Measurements from ENCODE around the gene TPMT.

The TPMT gene

GRCh38 chr6:18187701-18188100 is 32.8 kb upstream of the TPMT start:
- Histone ChIP-seq H3K4ac (ENCODE audit: low read length) (no peak overlapping the region), H2BK12ac (ENCODE audit: low read length) (no peak overlapping the region), H2BK120ac (ENCODE audit: low read depth, low read length) (no peak overlapping the region), H3K4me1 (ENCODE audit: control insufficient read depth in 2 of 2, insufficient read depth in 1 of 2, low read depth in 1 of 2, low read length in 2 of 2) (peaks cover 6 to 14% of the 10 kb centered on the region in 2 donors), H3K18ac (ENCODE audit: low read length) (peak overlapping the region; percentile 44), H2AFZ (ENCODE audit: low read length) (no peak overlapping the region), H3K36me3 (replicated peaks in 1 of 2; ENCODE audit: control insufficient read depth in 2 of 2, insufficient read depth in 2 of 2, low read length in 2 of 2) (peaks cover 0 to 8% of the 10 kb centered on the region in 2 donors), H3K14ac (ENCODE audit: low read length) (no peak overlapping the region), H2BK15ac (ENCODE audit: low read length) (no peak overlapping the region), H3K9me3 (replicated peaks in 1 of 2; ENCODE audit: control insufficient read depth in 2 of 2, insufficient read depth in 1 of 2, low read depth in 1 of 2, low read length in 2 of 2) (no peaks in the 10 kb centered on the region), H2BK5ac (ENCODE audit: low read length) (no peak overlapping the region), H2AK5ac (ENCODE audit: low read depth, low read length) (no peak overlapping the region), H4K91ac (ENCODE audit: low read depth, low read length, poor library complexity) (no peak overlapping the region), H3K4me3 (ENCODE audit: low read length in 2 of 2) (no peak overlapping the region), H3K27me3 (ENCODE audit: control insufficient read depth in 3 of 3, insufficient read depth in 3 of 3, low read depth in 1 of 3, low read length in 3 of 3) (no peaks in the 10 kb centered on the region), H3K79me1 (ENCODE audit: low read depth, low read length) (no peaks in the 10 kb centered on the region), H4K8ac (ENCODE audit: low read depth, low read length) (no peak overlapping the region), H3K9ac (ENCODE audit: low read depth, low read length, poor library complexity) (no peak overlapping the region), H3K4me2 (ENCODE audit: insufficient read depth, low read length, poor library complexity, severe bottlenecking) (no peak overlapping the region), H3K27ac (replicated peaks; ENCODE audit: low read length) (no peak overlapping the region), H3K23ac (ENCODE audit: low read depth, low read length, poor library complexity) (no peak overlapping the region)
- WGBS, 2 donors (ENCODE audit: extremely low coverage in 2 of 2, insufficient read length in 2 of 2, insufficient replicate concordance in 1 of 2), result no CpG with 5 or more reads among the region's 10 CpGs
- DNase-seq (ENCODE audit: low spot score), result no peak

- Histone ChIP-seq H2BK15ac (ENCODE audit: low read length) (no peak overlapping the region), H2AK5ac (ENCODE audit: low read depth, low read length) (no peak overlapping the region), H2BK12ac (ENCODE audit: low read length) (no peak overlapping the region), H3K23ac (ENCODE audit: low read depth, low read length, poor library complexity) (no peak overlapping the region), H3K4me3 (ENCODE audit: low read length in 2 of 2) (no peak overlapping the region), H3K18ac (ENCODE audit: low read length) (no peak overlapping the region), H3K27me3 (ENCODE audit: control insufficient read depth in 3 of 3, insufficient read depth in 3 of 3, low read depth in 1 of 3, low read length in 3 of 3) (no peaks in the 10 kb centered on the region), H4K8ac (ENCODE audit: low read depth, low read length) (no peak overlapping the region), H3K4ac (ENCODE audit: low read length) (no peak overlapping the region), H2BK5ac (ENCODE audit: low read length) (no peak overlapping the region), H3K9me3 (replicated peaks in 1 of 2; ENCODE audit: control insufficient read depth in 2 of 2, insufficient read depth in 1 of 2, low read depth in 1 of 2, low read length in 2 of 2) (no peaks in the 10 kb centered on the region), H4K91ac (ENCODE audit: low read depth, low read length, poor library complexity) (no peak overlapping the region), H3K27ac (replicated peaks; ENCODE audit: low read length) (no peak overlapping the region), H3K14ac (ENCODE audit: low read length) (no peak overlapping the region), H3K36me3 (replicated peaks in 1 of 2; ENCODE audit: control insufficient read depth in 2 of 2, insufficient read depth in 2 of 2, low read length in 2 of 2) (peaks cover 0 to 7% of the 10 kb centered on the region in 2 donors), H3K9ac (ENCODE audit: low read depth, low read length, poor library complexity) (no peak overlapping the region), H3K79me1 (ENCODE audit: low read depth, low read length) (no peaks in the 10 kb centered on the region), H3K4me2 (ENCODE audit: insufficient read depth, low read length, poor library complexity, severe bottlenecking) (no peak overlapping the region), H3K4me1 (ENCODE audit: control insufficient read depth in 2 of 2, insufficient read depth in 1 of 2, low read depth in 1 of 2, low read length in 2 of 2) (peaks cover 6 to 14% of the 10 kb centered on the region in 2 donors), H2AFZ (ENCODE audit: low read length) (no peak overlapping the region), H2BK120ac (ENCODE audit: low read depth, low read length) (no peak overlapping the region)
- DNase-seq (ENCODE audit: low spot score), result no peak
- WGBS, 2 donors (ENCODE audit: extremely low coverage in 2 of 2, insufficient read length in 2 of 2, insufficient replicate concordance in 1 of 2), result no CpG with 5 or more reads among the region's 4 CpGs
These were observed 31.8 kb upstream of the TPMT start for GRCh38 chr6:18186540-18187250.

GRCh38 chr6:18186033-18186432 is 31.2 kb upstream of the TPMT start:
- WGBS, 2 donors (ENCODE audit: extremely low coverage in 2 of 2, insufficient read length in 2 of 2, insufficient replicate concordance in 1 of 2), result no CpG with 5 or more reads among the region's 2 CpGs
- no peak overlapping the region for H3K4ac ChIP-seq (ENCODE audit: low read length)
- no peak overlapping the region for H4K8ac ChIP-seq (ENCODE audit: low read depth, low read length)
- H3K9me3 ChIP-seq (replicated peaks in 1 of 2; ENCODE audit: control insufficient read depth in 2 of 2, insufficient read depth in 1 of 2, low read depth in 1 of 2, low read length in 2 of 2), result no peaks in the 10 kb centered on the region
- no peak overlapping the region for H3K27ac ChIP-seq (replicated peaks; ENCODE audit: low read length)
- no peak overlapping the region for H3K18ac ChIP-seq (ENCODE audit: low read length)
- no peak overlapping the region for H2BK15ac ChIP-seq (ENCODE audit: low read length)
- H2AK5ac ChIP-seq (ENCODE audit: low read depth, low read length), result no peak overlapping the region
- no peak overlapping the region for H4K91ac ChIP-seq (ENCODE audit: low read depth, low read length, poor library complexity)
- H3K4me2 ChIP-seq (ENCODE audit: insufficient read depth, low read length, poor library complexity, severe bottlenecking), result no peak overlapping the region
- no peak overlapping the region for H3K9ac ChIP-seq (ENCODE audit: low read depth, low read length, poor library complexity)
- H3K36me3 ChIP-seq (replicated peaks in 1 of 2; ENCODE audit: control insufficient read depth in 2 of 2, insufficient read depth in 2 of 2, low read length in 2 of 2), result peaks cover 0 to under 1% of the 10 kb centered on the region in 2 donors
- no peaks in the 10 kb centered on the region for H3K27me3 ChIP-seq (ENCODE audit: control insufficient read depth in 3 of 3, insufficient read depth in 3 of 3, low read depth in 1 of 3, low read length in 3 of 3)
- H3K79me1 ChIP-seq (ENCODE audit: low read depth, low read length), result no peaks in the 10 kb centered on the region
- H3K4me3 ChIP-seq (ENCODE audit: low read length in 2 of 2), result no peak overlapping the region
- no peak for DNase-seq (ENCODE audit: low spot score)
- no peak overlapping the region for H2BK120ac ChIP-seq (ENCODE audit: low read depth, low read length)
- H2BK5ac ChIP-seq (ENCODE audit: low read length), result no peak overlapping the region
- H3K23ac ChIP-seq (ENCODE audit: low read depth, low read length, poor library complexity), result no peak overlapping the region
- H3K4me1 ChIP-seq (ENCODE audit: control insufficient read depth in 2 of 2, insufficient read depth in 1 of 2, low read depth in 1 of 2, low read length in 2 of 2), result peaks cover 6 to 14% of the 10 kb centered on the region in 2 donors
- H2AFZ ChIP-seq (ENCODE audit: low read length), result peak overlapping the region; percentile 43
- no peak overlapping the region for H3K14ac ChIP-seq (ENCODE audit: low read length)
- H2BK12ac ChIP-seq (ENCODE audit: low read length), result no peak overlapping the region

- Histone ChIP-seq H4K91ac (ENCODE audit: low read depth, low read length, poor library complexity) (no peak overlapping the region), H2BK5ac (ENCODE audit: low read length) (no peak overlapping the region), H3K23ac (ENCODE audit: low read depth, low read length, poor library complexity) (no peak overlapping the region), H2BK15ac (ENCODE audit: low read length) (no peak overlapping the region), H4K8ac (ENCODE audit: low read depth, low read length) (no peak overlapping the region), H3K14ac (ENCODE audit: low read length) (no peak overlapping the region), H3K36me3 (replicated peaks in 1 of 2; ENCODE audit: control insufficient read depth in 2 of 2, insufficient read depth in 2 of 2, low read length in 2 of 2) (no peaks in the 10 kb centered on the region), H2AFZ (ENCODE audit: low read length) (no peak overlapping the region), H3K4me2 (ENCODE audit: insufficient read depth, low read length, poor library complexity, severe bottlenecking) (no peak overlapping the region), H3K9me3 (replicated peaks in 1 of 2; ENCODE audit: control insufficient read depth in 2 of 2, insufficient read depth in 1 of 2, low read depth in 1 of 2, low read length in 2 of 2) (no peaks in the 10 kb centered on the region), H2AK5ac (ENCODE audit: low read depth, low read length) (no peak overlapping the region), H2BK12ac (ENCODE audit: low read length) (no peak overlapping the region), H3K27me3 (ENCODE audit: control insufficient read depth in 3 of 3, insufficient read depth in 3 of 3, low read depth in 1 of 3, low read length in 3 of 3) (no peaks in the 10 kb centered on the region), H2BK120ac (ENCODE audit: low read depth, low read length) (no peak overlapping the region), H3K79me1 (ENCODE audit: low read depth, low read length) (no peaks in the 10 kb centered on the region), H3K4ac (ENCODE audit: low read length) (no peak overlapping the region), H3K4me1 (ENCODE audit: control insufficient read depth in 2 of 2, insufficient read depth in 1 of 2, low read depth in 1 of 2, low read length in 2 of 2) (peaks cover 6 to 14% of the 10 kb centered on the region in 2 donors), H3K9ac (ENCODE audit: low read depth, low read length, poor library complexity) (no peak overlapping the region), H3K18ac (ENCODE audit: low read length) (no peak overlapping the region), H3K27ac (replicated peaks; ENCODE audit: low read length) (no peak overlapping the region), H3K4me3 (ENCODE audit: low read length in 2 of 2) (no peak overlapping the region)
- no CpG with 5 or more reads among the region's 1 CpG for WGBS, 2 donors (ENCODE audit: extremely low coverage in 2 of 2, insufficient read length in 2 of 2, insufficient replicate concordance in 1 of 2)
- no peak for DNase-seq (ENCODE audit: low spot score)
These were observed 30.7 kb upstream of the TPMT start for GRCh38 chr6:18185624-18186023.

Data from neuronal stem cell (in vitro differentiated cells).